ENCODE results near the gene ZBTB20.

The ZBTB20 gene

DNA sequence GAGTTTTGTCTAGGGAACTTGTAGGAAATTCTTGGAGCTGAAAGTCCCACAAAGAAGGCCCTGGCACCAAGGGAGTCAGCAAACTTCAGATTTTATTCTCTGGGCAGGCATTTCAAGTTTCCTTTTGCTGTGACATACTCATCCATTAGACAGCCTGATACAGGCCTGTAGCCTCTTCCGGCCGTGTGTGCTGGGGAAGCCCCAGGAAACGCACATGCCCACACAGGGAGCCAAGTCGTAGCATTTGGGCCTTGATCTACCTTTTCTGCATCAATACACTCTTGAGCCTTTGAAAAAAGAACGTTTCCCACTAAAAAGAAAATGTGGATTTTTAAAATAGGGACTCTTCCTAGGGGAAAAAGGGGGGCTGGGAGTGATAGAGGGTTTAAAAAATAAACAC lies 838.3 kb downstream of the ZBTB20 start:
- DNase-seq = peak; percentile 62 to 70

DNA sequence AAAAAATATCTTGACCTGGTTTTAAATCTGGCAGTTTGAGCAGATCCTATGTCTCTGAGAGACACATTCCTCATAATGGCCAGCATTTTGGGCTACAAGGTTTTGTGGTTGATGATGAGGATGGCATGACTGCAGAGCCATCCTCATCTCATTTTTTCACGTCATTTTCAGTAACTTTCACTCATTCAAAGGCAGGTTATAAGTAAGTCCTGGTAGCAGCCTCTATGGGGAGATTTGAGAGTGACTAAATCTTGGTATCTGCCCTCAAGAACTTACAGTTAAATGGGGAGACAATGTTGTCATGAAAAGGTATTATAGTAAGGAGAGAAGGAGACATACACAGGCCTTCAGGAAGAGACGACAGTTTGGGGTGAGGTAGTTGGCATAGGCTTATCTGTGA lies 838.7 kb downstream of the ZBTB20 start:
- no peak for DNase-seq

DNA sequence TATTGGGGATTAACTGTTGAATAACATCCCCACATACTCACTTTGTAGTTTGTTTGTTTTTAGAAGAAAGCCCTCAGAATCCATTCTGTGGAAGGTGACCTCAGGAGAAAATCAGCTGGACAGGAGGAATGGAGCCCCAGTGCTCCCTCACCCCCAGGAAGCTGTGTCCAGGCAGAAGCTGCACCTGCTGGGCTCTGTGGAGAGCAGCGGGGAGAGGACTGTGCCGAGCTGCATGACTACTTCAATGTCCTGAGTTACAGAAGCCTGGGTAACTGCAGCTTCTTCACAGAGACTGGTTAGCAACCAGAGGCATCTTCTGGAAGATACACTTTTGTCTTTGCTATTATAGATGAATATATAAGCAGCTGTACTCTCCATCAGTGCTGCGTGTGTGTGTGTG lies 839.3 kb downstream of the ZBTB20 start:
- no peak for DNase-seq

DNA sequence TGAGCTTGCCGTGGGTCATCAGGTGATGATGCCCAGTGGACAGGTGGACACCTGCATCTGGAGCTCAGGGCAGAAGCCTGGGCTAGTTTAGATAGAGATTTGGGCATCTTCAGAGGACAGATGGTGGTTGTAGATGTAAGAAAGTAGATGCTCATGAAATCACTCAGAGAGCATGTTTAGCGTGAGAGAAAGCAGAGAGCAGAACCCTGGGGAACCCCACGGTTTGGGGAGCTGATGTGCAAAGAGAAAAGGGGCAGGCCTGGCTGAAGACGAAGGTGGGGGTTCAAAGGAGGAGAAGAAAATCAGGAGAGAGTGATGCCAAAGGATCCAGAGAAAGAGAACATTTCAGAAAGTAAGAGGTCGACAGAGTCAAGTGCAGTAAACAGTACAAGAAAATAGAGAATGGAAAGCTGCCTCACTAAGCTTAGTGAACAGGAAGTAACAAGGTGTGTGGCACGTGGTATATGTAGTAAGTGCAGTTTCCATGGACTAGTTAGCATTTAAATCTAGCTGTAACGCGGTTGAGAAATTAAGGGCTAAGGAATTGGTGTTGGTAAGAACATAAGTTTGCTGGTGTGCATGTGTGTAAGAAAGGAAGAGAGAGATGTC lies 839.8 kb downstream of the ZBTB20 start:
- no peak for DNase-seq

DNA sequence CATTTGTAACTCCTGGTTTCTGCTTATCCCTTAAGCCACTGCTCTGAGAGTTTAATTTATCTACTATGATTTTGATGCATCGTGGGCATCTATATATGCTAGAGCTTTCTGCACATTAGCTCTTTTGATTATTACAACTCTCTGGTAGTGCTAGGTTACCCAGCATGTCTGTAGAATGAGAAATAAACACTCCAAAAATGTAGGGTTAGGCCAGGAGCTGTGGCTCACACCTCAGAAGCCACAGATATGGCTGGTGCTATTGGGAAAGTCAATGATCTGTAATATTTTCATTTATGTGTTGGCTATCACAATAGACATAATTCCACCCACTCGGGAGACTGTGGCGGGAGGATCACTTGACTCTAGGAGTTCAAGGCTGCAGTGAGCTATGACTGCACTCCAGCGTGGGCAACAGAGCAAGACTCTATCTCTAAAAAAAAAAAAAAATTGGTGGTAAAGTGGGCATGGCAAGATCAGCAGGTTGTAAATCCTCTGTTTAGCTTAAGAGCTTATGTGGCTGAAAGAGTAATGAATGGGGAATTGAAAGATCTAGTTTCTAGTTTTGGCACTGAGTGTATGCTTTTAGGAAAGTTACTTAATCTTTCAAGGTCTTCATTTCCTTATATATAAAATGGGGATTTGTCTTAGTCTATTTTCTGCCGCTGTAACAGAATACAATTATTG lies 847.0 kb downstream of the ZBTB20 start:
- DNase-seq = no peak

DNA sequence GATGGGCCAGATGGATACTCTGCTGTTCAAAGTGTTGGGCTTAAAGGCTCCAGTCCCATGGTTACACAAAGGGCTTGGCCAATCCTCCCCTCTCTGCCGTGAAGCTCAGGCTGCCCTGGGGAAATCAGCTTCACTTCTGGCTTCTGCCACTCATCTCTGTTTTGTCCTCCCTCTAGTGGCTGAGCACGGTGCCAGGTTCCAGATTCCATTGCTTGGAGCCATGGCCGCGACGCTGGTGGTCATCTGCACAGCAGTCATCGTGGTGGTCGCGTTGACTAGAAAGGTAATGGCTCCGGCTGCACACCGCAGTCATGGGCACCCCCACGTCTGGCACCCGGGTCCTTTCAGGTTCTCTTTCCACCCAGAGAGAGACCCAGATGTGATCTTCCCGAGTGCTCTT lies 847.7 kb downstream of the ZBTB20 start:
- peak in 1 of 2 experiments; percentile 56 for DNase-seq

DNA sequence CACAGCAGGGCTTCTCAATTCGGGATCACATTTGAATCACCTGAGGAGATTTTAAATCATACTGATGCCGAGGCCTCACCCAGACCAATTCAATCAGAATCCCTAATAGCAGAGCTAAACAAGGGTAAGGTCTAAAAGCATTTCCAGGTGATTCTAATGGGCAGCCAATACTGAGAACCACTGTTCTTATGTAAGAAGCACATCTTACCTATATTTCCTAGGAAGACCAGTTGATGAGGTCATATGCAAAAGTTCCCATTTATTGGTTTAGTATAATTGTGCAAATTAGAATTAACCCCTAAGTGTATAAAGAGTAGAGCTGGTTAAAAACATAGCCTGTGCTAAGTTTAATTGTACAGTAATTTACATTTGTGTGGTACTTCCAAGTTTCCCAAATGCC lies 851.1 kb downstream of the ZBTB20 start:
- DNase-seq = no peak

DNA sequence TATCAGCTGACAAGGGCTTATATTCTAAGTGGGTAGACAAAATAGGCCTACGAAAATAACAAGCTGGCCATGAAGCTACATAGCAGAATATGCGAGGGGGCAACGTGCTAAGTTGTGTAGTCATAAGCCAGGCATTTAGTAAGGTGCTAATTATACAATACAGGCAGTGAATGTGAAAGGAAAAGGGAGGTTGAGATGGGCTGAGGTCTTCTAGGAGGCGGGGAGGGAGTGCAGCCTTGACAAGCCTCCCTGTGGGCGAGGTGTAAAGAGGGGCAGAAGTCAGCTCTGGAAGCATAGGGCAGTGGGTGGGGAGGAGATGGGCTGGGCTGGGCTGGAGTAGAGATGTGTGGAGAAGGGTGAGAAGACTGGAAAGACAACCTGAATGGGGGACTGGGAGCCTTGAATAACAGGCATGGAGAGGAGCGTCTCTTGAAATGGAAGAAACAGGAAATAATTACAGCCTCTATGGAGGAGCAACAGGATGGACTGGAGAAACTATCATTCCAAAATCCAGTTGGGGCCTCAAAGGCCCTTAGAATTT lies 852.1 kb downstream of the ZBTB20 start:
- DNase-seq = no peak

DNA sequence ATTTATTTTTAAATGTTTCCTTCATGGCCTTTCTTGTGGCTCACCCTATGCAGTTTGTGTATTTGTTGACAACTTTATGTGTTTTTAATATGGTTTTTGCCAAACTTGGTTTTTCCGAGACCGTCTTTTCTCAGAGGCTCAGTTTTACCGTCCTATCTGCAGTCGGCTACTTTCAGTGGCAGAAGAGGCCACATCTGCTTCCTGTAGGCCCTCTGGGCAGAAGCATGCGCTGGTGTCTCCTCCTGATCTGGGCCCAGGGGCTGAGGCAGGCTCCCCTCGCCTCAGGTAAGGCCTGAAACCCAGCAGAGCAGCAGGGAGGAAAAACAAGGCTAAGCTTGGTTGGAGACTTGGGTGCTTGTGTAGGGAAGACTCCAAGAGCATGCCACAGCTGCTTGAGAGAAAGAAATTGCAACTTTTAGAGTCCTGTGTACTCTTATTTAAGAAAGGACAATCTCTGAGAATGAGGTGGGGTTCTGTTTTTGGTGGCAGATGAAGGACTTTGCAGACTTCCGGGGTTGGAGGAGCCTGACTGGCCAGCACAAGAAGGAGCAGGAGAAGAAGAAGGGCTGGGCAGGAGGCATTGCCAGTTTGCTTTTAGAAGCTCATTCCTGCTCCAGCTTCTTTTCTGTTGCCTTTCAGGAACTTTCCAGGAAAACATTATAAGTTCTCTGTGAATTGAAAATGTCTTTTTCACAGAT lies 853.1 kb downstream of the ZBTB20 start, which contains the start of gene TIGIT:
TIGIT (plus strand) TSS at position 191 of the 698 bp plus-strand sequence; CDS start at position 225, 34 bp downstream.
- no peak for DNase-seq

DNA sequence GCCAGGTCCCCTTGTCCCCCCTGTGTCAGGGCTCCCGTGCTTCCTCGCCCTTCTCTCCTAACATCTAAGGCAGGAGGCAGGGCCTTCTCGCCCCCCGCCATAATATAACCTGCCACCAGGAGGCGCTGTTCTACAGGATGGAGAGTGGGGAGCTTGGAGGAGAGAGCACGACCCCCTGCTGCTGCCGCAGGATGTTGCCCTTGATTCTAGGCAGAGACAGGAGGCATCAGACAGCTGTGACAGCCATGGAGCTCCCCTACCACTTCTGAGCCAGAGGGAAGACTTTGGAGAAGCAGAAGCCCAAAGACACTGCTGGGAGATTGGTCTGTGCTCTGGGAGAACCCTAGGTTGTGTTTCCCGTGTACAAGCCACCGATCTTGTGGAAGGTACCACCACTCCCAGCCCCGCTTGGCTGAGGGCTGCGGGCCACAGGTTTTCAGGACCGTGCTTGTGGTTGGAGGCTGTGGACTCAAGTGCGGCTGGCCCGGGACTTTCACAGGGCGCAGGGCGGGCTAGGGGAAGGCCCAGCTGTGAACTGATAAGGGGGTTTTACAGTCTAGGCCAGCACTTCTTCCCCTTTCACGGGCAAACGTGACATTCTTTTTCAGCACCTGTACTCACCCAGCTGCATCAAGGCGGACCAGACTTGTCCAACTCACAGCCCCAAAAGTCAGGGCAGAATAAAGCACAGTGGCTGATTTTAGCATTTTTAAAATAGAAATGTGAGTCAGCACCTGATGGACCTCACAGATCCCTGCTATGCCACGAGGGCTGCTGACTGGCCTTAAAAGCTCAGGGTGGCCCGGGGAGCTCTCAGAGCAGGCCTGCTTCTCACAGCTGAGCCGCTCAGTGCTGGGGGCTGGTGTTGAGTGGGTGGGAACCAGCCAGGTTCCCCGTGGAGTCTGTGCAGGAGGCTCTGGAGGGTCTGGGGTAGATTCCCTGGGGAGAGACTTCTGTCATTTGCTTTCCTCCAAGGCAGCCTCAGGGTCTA lies 855.9 kb downstream of the ZBTB20 start:
- DNase-seq = peak; percentile 97 to 99

DNA sequence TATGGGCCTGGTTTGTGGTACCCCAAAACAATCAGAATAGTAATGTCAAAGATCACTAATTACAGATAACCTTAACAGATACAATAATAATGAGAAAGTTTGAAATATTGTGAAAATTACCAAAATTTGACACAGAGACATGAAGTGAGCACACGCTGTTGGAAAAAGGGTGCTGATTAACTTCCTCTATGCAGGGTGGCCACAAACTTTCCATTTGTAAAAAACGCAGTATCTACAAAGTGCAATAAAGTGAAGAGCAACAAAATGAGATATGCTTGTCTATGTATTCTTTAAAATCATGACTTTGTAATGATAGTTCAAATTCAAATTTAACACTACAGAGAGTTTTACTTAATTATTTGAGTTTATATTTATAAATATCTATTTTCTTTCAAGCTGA lies 860.8 kb downstream of the ZBTB20 start:
- DNase-seq = no peak

DNA sequence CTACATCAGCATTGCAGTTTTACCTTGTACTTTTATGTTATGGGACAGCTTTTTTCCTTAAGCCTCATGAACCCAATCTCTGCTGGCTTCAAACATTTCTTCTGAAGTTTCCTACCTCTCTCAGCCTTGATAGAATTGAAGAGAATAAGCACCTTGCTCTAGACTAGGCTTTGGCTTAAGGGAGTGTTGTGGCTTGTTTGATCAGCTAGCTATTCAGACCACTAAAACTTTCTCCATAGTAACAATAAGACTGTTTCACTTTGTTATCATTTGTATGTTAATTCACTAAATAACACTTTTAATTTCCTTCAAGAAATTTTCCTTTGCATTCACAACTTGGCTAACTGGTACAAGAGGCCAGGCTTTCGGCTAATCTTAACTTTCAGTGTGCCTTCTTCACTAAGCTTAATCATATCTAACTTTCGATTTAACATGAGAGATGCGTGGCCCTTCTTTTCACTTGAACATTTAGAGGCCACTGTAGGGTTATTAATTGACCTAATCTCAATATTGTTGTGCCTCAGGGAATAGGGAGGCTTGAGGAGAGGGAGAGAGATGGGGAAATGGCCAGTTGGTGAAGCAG lies 861.3 kb downstream of the ZBTB20 start:
- no peak for DNase-seq

DNA sequence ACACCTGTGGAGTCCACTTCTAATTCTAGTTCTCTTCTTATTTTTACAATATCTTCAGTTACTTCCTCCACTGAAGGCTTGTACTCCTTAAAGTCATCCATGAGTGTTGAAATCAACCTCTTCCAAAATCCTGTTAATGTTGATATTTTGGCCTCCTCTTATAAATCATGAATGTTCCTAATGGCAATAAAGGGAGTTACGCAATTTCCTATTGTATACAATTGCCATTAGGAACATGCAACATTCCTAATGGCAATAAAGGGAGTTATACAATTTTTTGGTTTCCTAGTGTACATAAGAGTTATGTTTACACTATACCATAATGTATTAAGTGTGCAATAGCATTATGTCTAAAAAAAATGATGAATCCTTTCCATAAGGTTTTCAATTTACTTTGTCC lies 862.4 kb downstream of the ZBTB20 start:
- no peak for DNase-seq
